Ovary (tissue), 3 donors: ENCODE measurements around the gene RFC2.

Experiments
- CTCF ChIP-seq, 3 donors: fragments of 450-650 bp in 2 of 3; fragments of 200-600 bp in 1 of 3; IDR thresholded peaks; one replicate each; pipeline versions ENCODE4 v1.5.1 to v1.8.0; 2016 to 2022; ENCODE audit warnings: antibody characterized with exemption in 3 of 3, mild to moderate bottlenecking in 1 of 3
- EP300 ChIP-seq: sonication (generic); formaldehyde crosslinking; IDR thresholded peaks from one replicate; pipeline ENCODE4 v1.6.1; 2017; ENCODE audit warnings: antibody characterized with exemption
- POLR2A ChIP-seq: fragments of 450-650 bp; IDR thresholded peaks from one replicate; pipeline ENCODE4 v1.6.1; 2017; ENCODE audit warnings: antibody characterized with exemption, mild to moderate bottlenecking, moderate library complexity
- donor health status: DM: no; HTN: no; CAD: no.

- no peak for TF ChIP-seq CTCF (IDR thresholded peaks at IDR 0.05)
- TF ChIP-seq POLR2A, result no peak
- no peak for TF ChIP-seq EP300
Observed at GRCh38 chr7:74240482-74240881, 13.7 kb downstream of the RFC2 start.
